ENCODE results near the gene CEMIP2.
"Not testable (repeated sequence)": the region's sequence is repeated elsewhere in the genome, so short reads cannot be mapped to it uniquely, and the experiment has no call there.

CEMIP2 gene

DNA sequence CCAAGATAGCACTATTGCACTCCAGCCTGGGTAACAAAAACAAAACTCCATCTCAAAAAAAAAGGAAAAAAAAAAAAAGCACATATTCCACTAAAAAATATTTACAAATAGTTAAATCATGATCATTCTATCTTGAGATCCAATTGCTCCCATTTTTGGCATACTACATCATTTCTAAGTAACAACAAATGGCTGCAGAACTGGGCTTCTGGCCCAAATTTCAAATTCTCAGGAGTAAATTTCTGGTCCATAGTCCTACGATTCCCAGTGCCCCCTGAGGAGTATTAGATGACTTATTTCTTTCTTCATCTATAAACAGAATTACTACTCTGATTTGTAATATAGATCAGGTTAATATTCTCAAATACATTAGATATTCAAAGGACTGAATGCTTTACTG, 62.1 kb downstream of the CEMIP2 start:
- DNase-seq (ENCODE audit: low spot score), result no peak

GRCh38 chr9:71704796-71705195, 63.5 kb downstream of the CEMIP2 start:
- no peak for DNase-seq (ENCODE audit: low spot score)

GRCh38 chr9:71703172-71703872, 65.0 kb downstream of the CEMIP2 start:
- DNase-seq (ENCODE audit: low spot score), result no peak

GRCh38 chr9:71697882-71698281, 70.4 kb downstream of the CEMIP2 start:
- no peak for DNase-seq (ENCODE audit: low spot score)

- no peak for DNase-seq (ENCODE audit: low spot score)
These were observed 74.0 kb downstream of the CEMIP2 start for GRCh38 chr9:71694332-71694731.

GRCh38 chr9:71693607-71694006, 74.7 kb downstream of the CEMIP2 start:
- no peak for DNase-seq (ENCODE audit: low spot score)

DNA sequence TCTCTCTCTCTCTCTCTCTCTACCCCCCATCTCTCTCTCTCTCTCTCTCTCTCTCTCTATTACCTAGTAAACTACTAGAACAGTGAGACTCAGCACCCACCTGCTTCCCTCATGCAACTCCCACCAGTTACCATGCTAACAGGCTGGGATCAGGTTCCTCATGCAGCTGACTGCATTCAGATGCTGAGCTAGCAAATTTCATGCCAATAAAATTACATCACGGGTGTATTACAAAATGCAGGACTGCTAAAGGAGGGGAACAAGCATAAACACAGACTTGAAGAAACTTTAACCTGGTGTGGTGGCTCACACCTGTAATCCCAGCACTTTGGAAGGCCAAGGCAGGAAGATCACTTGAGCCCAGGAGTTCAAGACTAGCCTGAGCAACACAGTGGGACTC, 76.0 kb downstream of the CEMIP2 start:
- no peak for DNase-seq (ENCODE audit: low spot score)

- not testable (repeated sequence) for DNase-seq (ENCODE audit: low spot score)
These were observed 76.7 kb downstream of the CEMIP2 start for GRCh38 chr9:71691576-71691975.

GRCh38 chr9:71690689-71691435, 77.5 kb downstream of the CEMIP2 start:
- no peak for DNase-seq (ENCODE audit: low spot score)

DNA sequence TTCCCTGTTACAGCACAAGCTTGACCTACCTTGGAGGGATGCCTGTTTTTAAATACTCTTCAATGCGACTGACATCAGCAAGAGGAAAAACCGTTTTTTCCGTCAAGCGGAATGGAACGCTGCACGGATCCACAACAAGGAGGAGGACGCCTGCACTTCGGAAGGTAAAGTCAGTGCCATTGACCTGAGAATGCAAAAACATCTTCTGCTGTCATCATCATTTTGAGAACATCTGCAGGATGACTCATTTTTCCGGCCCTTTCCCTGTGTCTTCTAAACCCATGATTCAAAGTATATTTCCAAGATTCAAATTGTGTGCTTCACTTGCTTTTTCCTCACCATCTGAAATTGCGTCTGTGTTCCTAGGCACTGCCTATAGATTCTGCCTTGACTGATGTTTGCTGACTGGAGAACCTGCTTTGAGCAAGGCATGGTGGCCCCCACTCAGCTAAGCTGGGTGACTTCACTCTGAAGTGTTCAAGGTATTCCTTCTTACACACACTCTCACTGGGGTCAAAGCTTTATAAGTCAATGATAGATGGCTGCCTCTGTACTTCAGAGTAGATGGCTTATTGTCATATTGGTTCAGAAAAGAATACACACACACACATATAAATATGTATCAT, 78.1 kb downstream of the CEMIP2 start:
- no peak for DNase-seq (ENCODE audit: low spot score)

DNA sequence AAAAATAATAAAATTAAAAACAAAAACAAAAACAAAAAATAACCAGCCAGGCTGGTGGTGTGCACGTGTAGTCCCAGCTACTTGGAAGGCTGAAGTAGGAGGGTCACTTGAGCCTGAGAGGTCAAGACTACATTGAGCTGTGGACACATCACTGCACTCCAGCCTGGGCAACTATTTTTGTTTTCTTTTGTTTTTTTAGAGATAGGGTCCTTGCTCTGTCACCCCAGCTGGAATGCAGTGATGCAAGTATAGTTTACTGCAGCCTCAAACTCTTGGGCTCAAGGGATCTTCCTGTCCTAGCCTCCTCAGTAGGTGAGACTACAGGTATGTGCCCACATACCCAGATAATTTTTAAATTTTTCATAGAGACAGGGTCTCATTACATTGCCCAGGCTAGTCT, 80.6 kb downstream of the CEMIP2 start:
- no peak for DNase-seq (ENCODE audit: low spot score)

DNA sequence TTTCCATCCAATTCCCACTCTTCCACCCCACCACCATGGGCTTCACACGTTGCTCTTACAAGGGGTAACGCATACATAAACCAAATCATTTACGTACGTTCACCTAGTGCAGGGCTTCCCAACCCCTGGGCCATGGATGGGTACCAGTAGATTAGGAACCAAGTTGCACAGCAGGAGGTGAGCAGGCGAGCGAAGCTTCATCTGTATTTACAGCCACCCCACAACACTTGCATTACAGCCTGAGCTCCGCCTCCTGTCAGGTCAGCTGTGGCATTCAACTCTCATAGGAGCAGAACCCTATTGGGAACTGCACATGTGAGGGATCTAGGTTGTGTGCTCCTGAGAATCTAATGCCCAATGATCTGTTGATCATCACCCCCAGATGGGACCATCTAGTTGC, 82.3 kb downstream of the CEMIP2 start:
- DNase-seq (ENCODE audit: low spot score), result no peak

- no peak for DNase-seq (ENCODE audit: low spot score)
These were observed 82.9 kb downstream of the CEMIP2 start for GRCh38 chr9:71685394-71685793.

- no peak for DNase-seq (ENCODE audit: low spot score)
These were observed 83.7 kb downstream of the CEMIP2 start for GRCh38 chr9:71684566-71684965.

DNA sequence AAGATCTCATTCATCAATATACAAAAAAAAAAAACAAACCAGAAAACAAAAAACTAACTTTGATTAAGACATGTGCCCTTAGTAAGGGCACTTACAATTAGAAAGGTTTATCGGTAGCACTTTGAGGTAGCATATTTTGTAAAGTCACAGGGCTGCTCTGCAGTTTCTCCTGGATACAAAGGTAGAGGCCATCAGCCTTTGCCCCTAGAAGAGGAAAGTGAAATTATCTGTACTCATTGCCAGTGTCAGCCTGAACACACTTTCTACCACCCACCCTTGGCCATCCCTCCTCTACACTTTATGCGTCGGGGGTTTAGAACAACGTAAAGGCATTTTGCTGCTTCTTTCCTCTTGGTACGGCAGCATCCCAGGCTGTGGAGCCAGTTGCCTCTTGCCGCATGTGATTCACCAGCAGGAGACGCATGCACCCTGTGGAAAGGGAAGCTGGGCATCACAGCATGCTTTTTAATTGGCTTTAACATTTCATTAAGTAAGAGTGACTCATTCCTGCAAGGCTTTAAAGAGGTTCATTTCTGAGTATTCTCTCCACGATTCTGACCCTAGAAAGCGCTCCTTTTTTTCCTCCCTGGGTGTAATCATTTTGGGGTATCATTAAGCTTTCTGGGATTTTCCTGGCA, 84.6 kb downstream of the CEMIP2 start:
- DNase-seq (ENCODE audit: low spot score), result no peak

DNA sequence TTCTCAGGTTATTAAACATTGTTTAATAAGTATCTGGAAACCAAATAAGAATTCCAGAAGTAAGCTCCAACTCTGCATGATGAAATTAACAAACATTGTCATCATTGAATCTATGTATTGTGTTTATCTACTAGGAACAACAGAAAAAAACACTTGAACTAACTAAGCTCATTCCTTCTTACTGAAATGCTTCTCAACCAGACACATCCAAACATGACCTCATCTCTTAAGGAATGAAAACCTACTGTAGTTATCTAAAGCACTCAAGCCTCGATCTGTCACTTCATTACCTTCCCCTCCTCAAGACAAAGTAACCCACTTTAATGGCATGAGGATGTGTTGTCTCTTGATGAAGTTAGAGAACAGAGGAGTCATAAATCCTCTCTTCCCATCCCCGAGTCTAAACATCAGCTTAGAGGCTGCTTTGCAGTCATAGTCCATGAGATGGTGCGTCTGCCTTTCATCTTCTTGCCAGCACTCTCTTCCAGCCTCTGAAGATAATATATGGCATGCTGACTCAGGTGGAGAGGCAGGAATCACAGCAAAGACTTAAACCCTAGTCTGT, 86.5 kb downstream of the CEMIP2 start:
- no peak for DNase-seq (ENCODE audit: low spot score)

- no peak for DNase-seq (ENCODE audit: low spot score)
These were observed 87.1 kb downstream of the CEMIP2 start for GRCh38 chr9:71681104-71681707.

DNA sequence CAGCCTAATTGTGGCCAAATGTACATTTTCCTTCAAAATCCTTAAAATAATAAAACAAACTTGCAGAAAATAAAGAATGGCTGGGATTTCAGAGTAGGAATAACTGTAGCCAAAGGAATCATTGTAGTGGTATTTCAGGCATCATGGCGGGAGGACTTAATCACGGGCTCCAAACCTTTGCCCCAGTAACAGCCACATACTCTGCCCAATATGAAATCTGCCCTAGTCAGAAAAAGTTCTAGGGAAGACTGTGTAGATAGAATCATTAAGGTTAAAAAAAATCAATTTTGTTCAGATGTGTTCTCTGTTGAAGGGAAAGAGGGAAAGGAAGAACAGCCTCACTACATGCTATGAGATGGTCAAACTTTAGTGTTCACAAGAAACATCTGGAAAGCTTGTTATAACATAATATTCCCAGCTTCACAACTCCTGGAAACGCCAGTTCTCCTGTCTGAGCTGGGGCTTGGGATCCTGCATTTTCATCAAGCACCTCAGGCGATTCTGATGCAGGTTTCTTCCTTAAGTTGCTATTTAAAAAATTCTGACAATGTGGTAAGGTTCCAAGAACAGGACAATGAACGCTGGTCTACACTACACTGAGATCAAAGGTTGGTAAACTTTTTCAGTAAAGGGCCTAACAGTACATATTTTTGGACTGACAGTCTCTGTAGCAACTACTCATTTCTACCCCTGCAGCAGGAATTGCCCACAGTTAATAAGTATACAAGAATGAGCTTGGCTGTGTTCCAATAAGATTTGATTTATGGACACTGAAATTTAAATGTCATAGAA, 87.9 kb downstream of the CEMIP2 start:
- no peak for DNase-seq (ENCODE audit: low spot score)

- no peak for DNase-seq (ENCODE audit: low spot score)
These were observed 89.3 kb downstream of the CEMIP2 start for GRCh38 chr9:71678999-71679398.

GRCh38 chr9:71677209-71677608, 91.1 kb downstream of the CEMIP2 start:
- no peak for DNase-seq (ENCODE audit: low spot score)

DNA sequence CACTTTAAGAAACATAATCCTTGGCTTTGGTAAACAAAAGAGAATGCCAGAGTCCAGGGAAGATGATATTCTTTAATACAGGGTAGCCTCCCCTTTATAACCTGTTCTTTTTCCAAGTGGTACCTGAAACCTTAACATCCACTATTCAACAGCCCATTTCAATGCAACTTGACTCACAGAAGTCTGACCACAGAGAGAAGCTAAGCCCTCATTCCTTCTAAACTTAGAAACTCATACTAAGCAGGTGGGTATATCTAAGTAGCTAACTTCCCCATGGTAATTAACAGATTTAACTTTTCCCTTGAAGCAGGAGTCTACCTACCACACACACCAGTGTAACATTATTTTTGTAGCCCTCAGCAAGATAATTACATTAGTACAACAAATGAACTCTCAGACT, 91.9 kb downstream of the CEMIP2 start:
- no peak for DNase-seq (ENCODE audit: low spot score)
